COLO668 (cell line): ENCODE measurements around the gene SLITRK3.
A peak's percentile ranks its signal among the peaks of the same experiment; 100 is the strongest.

Source experiments
- DNase-seq: peaks from one replicate; lab custom pipeline; 2025; ENCODE audit not compliant: unreplicated experiment; lab: John Stamatoyannopoulos, UW

Gene SLITRK3, protein sequence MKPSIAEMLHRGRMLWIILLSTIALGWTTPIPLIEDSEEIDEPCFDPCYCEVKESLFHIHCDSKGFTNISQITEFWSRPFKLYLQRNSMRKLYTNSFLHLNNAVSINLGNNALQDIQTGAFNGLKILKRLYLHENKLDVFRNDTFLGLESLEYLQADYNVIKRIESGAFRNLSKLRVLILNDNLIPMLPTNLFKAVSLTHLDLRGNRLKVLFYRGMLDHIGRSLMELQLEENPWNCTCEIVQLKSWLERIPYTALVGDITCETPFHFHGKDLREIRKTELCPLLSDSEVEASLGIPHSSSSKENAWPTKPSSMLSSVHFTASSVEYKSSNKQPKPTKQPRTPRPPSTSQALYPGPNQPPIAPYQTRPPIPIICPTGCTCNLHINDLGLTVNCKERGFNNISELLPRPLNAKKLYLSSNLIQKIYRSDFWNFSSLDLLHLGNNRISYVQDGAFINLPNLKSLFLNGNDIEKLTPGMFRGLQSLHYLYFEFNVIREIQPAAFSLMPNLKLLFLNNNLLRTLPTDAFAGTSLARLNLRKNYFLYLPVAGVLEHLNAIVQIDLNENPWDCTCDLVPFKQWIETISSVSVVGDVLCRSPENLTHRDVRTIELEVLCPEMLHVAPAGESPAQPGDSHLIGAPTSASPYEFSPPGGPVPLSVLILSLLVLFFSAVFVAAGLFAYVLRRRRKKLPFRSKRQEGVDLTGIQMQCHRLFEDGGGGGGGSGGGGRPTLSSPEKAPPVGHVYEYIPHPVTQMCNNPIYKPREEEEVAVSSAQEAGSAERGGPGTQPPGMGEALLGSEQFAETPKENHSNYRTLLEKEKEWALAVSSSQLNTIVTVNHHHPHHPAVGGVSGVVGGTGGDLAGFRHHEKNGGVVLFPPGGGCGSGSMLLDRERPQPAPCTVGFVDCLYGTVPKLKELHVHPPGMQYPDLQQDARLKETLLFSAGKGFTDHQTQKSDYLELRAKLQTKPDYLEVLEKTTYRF

DNA sequence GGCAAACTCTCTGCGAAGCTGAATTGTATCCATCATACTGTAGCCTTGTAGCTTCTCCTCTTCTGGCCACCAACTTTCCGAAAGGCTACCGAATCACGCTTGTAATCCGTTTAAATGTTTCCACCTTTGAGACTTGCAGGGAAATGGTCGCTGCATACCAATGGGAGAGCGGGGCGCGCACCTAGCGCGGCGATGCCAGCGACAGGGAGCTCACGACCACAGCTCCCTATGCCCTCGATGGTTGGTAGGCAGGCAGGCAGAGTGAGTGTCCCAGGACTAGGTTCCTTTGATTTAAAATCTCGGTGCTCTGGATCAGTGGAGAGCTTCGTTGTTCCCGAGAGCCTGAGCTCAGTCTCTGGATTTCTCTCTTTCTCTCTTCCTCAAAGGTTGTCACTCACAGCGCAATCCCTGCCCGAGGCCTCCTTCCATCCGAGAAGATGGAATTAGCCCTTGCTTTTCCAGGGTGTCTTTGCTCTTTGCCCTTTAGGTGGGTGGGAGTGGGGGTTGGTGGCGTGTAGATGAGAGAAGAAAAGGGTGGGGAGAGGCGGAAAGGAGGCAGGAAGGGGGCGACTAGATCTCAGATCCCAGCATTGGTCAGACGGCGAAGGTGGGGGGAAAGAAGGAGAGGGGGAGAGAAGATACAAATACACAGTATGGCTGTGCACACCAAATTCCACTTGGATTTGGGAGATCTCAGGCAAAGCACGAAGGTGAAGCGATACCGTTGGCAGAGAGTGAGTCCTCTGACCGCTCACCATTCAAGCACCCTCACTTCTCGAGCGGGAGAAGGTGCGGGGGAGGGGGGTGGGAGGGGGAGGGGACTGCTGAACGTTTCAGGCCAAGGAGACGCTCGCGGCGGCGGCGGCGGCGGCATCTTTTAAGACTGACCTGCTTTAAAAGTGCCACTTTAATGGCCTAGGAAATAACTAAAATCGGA lies at the start of gene SLITRK3:
SLITRK3 (minus strand) TSS at position 745 of the 937 bp plus-strand sequence. CDS start 5,554 bp downstream, outside the sequence.
- DNase-seq = peak; percentile 27

DNA sequence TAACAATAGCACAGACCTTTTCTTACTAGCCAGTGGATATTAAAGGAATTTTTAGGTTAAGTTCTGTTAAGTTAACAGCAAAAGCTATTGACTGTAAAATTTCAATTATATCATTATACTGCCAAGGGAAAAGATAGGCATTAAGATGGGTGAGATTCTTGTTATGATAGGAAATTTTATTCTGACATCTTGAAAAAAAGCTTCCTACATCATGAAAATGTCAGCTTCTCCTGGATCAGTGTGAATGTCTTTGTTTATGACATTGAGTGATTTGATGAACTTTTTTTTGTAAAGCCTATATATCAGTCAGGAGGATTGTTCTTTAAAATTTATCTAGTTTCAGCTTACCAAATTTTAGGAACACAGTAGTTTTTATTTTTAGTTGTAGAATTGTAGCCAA lies 47.4 kb upstream of the SLITRK3 start:
- no peak for DNase-seq

- no peak for DNase-seq
Measured at GRCh38 chr3:165233501-165234195, 37.5 kb upstream of the SLITRK3 start.

DNA sequence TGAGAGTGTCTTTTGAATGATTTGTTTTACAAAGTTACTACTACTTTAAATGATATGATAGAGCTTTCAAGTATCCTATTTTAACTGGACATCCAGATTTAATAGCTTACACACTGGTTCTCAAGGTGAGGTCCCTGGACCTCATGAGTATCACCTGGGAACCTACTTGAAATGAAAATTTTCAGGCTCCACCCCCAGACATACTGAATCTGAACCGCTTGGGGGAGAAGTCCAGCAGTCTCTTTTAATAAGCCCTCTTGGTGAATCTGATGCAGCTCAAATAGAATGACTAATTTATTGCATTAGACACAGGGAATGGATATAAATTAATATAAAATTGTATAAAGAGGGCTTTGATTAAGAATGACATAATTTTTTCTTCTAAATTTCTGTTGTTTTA lies 29.4 kb upstream of the SLITRK3 start:
- no peak for DNase-seq

DNA sequence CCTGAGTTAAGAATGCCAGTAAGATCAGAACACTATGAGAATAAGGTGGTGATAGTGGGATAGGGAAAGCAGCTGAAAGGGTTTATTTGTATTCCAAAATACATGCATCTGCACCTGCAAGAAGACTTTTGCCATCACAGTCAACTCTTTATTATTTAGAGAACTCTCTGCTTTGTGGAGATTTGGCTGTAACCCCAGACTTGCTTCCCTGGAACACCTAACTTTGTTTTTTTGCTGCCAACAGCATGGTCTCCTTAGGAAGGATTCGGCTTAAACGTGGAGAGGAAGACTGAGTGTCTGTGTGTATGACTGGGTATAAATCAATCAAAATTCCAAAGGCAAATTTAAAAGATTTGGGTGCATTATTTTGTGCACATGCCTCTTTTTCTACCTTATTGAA lies 21.6 kb upstream of the SLITRK3 start:
- no peak for DNase-seq

DNA sequence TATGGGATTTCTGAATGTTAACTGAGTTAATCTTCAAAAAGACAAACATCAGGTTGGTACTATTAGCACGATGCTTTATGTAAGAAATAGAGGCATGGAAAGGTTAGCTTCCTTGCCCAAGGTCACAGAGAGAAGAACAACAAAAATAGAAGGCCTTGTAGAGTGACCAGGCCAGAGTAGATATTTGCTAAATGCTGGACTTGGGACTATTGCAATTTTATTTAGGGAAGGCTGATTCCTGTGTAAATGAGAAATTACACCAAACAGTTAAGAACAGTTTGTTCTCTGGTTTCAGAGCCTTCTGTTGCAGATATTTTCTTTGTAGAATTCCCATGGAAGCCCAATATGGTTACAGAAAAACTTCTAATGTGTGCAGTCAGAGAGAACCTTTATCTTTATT lies 16.4 kb upstream of the SLITRK3 start:
- DNase-seq = no peak

- no peak for DNase-seq
Measured at GRCh38 chr3:165211721-165212120, 15.5 kb upstream of the SLITRK3 start.

DNA sequence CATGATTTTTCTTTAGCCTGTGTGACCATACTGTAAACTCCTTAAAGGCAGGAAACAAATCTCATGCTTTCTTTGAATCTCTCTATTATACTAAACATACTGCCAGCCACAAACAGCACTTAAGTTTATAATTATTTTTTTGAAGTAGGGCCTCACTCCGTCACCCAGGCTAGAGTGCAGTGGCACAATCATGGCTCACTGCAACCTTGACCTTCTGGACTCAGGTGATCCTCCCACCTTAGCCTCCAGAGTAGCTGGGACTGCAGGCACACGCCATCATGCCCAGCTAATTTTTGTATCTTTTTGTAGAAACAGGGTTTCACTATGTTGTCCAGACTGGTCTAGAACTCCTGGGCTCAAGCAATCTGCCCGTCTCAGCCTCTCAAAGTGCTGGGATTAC lies 14.5 kb upstream of the SLITRK3 start:
- no peak for DNase-seq

DNA sequence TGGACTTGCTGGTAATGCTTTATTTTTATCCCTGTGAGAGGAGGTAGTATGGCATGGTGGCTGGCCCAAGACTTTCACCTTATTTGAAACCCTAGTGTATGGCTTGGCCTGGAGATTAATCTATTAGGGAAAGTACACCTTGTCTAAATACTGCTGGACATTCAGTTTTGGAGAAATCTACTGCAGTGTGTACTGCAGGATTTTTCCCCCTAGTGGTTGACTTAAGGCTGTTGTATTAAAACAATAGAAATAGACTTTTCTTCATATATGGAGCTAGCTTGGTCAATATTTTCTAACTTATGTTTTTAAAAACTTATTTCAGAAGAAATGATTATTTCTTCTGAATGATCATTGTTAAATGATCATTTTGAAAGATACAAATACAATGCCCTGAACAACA lies 13.9 kb upstream of the SLITRK3 start:
- no peak for DNase-seq

- DNase-seq = peak; percentile 73
Measured at GRCh38 chr3:165206454-165207266, 10.5 kb upstream of the SLITRK3 start.

DNA sequence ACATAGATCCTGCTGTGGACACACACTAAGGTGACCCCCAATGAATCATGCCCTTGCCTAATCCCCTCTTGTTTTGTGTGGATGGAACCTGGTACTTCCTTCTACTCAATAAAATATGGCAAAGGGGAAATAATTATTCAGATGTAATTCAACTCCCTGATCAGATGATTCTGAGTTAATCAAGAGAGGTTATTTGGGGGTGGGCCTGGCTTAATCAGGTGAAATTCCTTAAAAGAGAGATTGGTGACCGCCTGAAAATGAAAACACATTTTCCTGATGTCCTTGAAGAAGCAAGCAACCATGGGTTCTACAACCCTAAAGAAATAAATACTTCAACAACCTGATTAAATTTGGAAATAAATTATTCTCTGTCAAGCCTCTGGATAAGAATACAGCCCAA lies 8.3 kb upstream of the SLITRK3 start:
- no peak for DNase-seq

DNA sequence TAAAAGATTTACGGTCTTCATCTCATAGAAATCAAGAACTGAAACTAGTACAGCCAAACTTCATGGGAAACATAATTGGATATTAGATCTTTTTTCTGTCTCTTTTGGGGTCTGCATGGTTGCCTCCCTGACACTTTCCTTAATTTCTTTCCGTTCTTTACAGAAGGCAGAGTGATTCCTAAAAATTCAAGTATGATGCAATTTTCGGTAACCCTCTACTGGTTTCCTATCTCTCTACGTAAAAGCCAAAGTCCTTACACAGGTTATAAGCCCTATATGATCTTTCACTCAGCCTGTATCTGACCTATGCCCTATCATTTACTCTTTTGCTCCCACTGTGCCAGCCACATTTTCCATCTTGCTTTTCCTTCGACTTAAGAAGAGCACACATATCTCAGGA lies 6.8 kb upstream of the SLITRK3 start:
- no peak for DNase-seq

GRCh38 chr3:165201964-165202363 lies 5.8 kb upstream of the SLITRK3 start:
- no peak for DNase-seq

DNA sequence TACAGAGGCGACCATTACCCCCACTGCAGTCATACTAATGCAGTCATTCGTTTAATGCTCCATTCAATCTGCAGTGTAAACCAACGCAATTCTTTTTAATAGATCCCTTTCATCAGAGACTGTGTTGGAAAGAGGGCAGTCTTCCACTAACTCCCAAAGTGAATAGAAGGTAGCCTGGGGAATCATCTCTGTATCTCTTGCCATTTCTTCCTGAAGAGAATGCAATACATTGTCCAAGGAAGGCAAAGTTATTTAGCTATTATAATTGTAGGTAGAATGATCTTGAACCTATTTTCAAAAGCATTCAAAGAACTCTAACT lies 1.3 kb upstream of the SLITRK3 start:
- no peak for DNase-seq

DNA sequence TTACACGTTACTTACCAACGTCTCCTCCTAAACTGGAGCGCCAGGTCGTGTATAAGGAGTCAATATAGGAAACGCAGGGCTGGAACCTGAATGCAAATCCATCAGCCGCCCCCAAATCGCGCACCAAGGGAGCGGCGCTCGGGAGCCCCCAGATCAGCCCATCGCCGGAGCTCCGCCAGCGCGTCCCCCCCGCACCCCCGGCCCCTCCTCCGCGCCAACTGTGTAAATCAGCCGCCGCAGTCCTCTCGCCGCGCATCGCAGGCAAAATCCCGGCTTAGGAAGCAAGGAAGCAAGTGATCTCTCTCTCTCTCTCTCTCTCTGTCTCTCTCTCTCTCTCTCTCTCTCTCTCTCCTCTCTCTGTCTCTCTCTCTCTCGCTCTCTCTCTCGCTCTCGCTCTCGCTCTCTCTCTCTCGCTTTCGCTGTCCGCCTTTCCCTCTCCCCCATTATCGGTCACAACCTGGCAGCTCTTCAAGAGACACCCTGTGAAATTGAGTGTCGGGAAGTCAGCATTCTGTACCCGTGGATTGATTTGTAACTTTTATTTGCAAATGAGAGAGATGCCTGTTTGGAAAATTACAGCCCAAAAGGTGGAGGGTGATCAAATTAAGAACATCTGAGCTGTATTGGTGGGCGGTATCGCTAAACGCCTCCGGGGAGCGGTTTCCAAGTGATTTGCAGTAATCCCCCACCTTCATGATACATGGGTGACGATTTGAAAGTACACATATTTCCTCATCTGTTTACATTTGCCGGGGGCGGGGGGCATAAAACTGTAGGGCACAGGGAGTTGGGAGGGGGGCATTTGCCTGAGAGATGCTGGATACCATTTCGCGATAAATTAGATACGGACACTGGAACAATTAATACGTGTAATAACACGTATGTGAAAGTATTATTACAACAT lies 645 bp upstream of the SLITRK3 start:
- DNase-seq = peak; percentile 18

GRCh38 chr3:165195241-165195639 lies 944 bp downstream of the SLITRK3 start:
- no peak for DNase-seq

- DNase-seq = no peak
Measured at GRCh38 chr3:165194511-165195240, 1.5 kb downstream of the SLITRK3 start.
